NCI-H1105 (cell line): ENCODE measurements around the gene HJV.

Source experiments
- DNase-seq: peaks from one replicate; lab custom pipeline; 2025; lab: John Stamatoyannopoulos, UW

Gene HJV

GRCh38 chr1:145993618-145994390 is 27.7 kb downstream of the HJV start:
- DNase-seq = no peak

- no peak for DNase-seq
These were observed 28.4 kb downstream of the HJV start for GRCh38 chr1:145992958-145993617.

GRCh38 chr1:145992502-145992936 is 29.0 kb downstream of the HJV start:
- no peak for DNase-seq

GRCh38 chr1:145991735-145992412 is 29.7 kb downstream of the HJV start:
- no peak for DNase-seq

GRCh38 chr1:145990249-145990855 is 31.2 kb downstream of the HJV start:
- DNase-seq = no peak

GRCh38 chr1:145988773-145989172 is 32.8 kb downstream of the HJV start:
- DNase-seq = no peak

GRCh38 chr1:145987926-145988325 is 33.6 kb downstream of the HJV start:
- DNase-seq = no peak

- no peak for DNase-seq
These were observed 35.0 kb downstream of the HJV start for GRCh38 chr1:145986551-145986950.

- DNase-seq = no peak
These were observed 35.8 kb downstream of the HJV start for GRCh38 chr1:145985502-145986439.

- DNase-seq = no peak
These were observed 36.4 kb downstream of the HJV start for GRCh38 chr1:145985129-145985501.

- DNase-seq = no peak
These were observed 37.3 kb downstream of the HJV start for GRCh38 chr1:145983960-145984830.

GRCh38 chr1:145983206-145983675 is 38.3 kb downstream of the HJV start:
- DNase-seq = no peak

GRCh38 chr1:145982010-145982723 is 39.4 kb downstream of the HJV start:
- DNase-seq = no peak

GRCh38 chr1:145980457-145980994 is 41.0 kb downstream of the HJV start:
- DNase-seq = no peak

GRCh38 chr1:145979746-145980456 is 41.6 kb downstream of the HJV start:
- DNase-seq = no peak

- DNase-seq = peak; percentile 97
These were observed 42.4 kb downstream of the HJV start for GRCh38 chr1:145978854-145979745.

GRCh38 chr1:145978471-145978853 is 43.1 kb downstream of the HJV start:
- DNase-seq = no peak
